Measurements from ENCODE around the gene ANKRD29.

DNA sequence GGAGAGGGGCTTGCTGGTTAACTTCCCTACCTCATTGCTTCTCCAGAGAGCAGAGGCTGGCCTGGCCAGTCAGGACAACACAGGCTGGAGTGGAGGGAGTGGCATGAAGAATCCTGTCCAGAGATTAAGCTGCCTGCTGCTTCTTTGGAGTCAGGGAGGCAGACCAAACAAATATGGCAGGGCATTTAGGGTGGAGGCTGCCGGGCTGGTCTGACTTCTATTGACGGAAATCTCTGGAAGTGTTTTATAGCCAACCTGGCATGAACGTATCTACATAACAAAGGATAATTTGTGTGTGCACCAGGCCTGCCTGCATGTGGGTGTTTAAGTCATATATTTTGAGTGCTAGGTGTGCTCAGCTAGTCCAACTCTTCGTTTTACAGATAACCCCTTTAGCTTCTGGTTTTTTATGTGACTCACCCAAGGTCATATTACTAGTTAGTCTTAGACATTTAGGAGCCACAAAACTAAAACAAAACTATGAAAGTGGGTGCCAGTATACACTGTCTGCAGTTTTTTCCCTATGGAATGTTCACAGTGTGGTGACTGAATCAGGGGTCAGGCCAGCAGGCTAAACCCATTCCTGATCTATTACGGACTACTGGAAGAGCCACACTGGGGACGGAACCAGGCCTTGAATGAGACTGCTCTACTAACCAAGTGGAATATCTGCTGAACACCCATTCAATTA lies 81.9 kb downstream of the ANKRD29 start:
- TF ChIP-seq EZH2 (IDR thresholded peaks at IDR 0.05) (no peak), POLR2AphosphoS5 (IDR thresholded peaks at IDR 0.05; ENCODE audit: borderline replicate concordance, low read depth, low read length) (no peak)

All from SK-N-MC (cell line).